ENCODE measurements around the gene APBB2.

DNA sequence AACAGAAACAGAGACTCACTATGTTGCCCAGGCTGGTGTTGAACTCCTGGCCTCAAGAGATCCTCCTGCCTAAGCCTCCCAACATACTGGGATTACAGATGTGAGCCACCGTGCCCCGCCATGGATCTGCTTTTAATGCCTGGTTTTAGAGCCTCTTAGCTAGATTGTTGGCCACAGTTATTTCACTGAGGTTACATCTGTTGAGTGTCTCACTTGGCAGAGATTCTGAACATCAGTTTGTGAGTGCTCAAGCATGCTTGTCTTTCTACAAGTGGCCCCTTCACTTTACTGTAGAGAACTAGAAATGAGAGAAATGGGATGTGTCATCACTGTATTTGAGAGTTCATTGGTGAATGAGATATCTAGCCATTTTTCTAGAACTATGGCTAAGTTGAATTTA lies 218.5 kb downstream of the APBB2 start:
- TF ChIP-seq CTCF (IDR thresholded peaks at IDR 0.05) (no peak), POLR2A (IDR thresholded peaks at IDR 0.05) (no peak)

Data from heart left ventricle (tissue), 13 donors.